ENCODE data around the gene DCBLD1. TPM values are rescaled to one million over a fixed set of nuclear protein-coding genes. Genes with fewer than 3 reads are reported as not detected.

Gene DCBLD1
- total RNA-seq, 1 donor from 2014 or later: 30.1 TPM

DNA sequence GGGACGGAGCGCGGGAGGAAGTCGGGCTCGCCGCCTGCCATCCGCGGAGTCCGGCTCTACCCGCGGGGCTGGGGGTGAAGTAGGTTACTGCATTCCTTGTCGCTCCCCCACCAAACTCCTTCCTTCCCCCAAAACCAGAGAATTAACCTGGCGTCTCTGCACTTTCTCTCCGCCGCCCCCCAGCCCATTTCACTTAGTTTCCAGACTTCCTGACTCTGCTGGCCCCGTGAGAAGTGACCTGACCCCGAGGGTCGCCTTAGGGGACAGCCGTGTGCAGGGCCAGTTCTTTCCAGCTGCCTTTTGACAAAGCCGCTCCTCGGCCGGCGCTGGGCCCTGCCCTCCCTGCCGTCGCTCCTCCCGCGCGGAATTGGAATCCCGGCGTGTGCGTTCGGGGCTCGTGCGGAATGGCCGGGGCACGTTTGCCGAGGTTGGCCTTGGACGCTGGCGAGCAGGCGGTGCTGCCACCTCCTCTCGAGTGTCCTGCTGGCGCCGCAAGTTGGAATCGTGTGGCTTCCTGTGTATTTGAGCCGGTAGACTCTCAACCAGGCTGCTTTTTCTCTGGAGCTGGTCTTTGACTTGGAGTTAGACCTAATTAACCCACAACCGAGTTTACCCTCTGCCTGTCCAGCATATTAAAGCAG lies 650 bp downstream of the DCBLD1 start:
- peak overlapping the region; percentile 90 for H3K4me3 Mint-ChIP-seq
- TF ChIP-seq, protein P1, sequence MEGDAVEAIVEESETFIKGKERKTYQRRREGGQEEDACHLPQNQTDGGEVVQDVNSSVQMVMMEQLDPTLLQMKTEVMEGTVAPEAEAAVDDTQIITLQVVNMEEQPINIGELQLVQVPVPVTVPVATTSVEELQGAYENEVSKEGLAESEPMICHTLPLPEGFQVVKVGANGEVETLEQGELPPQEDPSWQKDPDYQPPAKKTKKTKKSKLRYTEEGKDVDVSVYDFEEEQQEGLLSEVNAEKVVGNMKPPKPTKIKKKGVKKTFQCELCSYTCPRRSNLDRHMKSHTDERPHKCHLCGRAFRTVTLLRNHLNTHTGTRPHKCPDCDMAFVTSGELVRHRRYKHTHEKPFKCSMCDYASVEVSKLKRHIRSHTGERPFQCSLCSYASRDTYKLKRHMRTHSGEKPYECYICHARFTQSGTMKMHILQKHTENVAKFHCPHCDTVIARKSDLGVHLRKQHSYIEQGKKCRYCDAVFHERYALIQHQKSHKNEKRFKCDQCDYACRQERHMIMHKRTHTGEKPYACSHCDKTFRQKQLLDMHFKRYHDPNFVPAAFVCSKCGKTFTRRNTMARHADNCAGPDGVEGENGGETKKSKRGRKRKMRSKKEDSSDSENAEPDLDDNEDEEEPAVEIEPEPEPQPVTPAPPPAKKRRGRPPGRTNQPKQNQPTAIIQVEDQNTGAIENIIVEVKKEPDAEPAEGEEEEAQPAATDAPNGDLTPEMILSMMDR (IDR thresholded peaks at IDR 0.05; ENCODE audit: unreplicated experiment): no peak
- peaks cover 13% of the 10 kb centered on the region for H3K36me3 Mint-ChIP-seq
- DNase-seq (ENCODE audit: low spot score in 2 of 2, unreplicated experiment in 2 of 2): peak; percentile 34 to 67
- peak overlapping the region; percentile 93 for H3K27ac Mint-ChIP-seq
- H3K9me3 Mint-ChIP-seq: no peaks in the 10 kb centered on the region
- peaks cover 36% of the 10 kb centered on the region for H3K4me1 Mint-ChIP-seq
- peaks cover 13% of the 10 kb centered on the region for H3K27me3 Mint-ChIP-seq (ENCODE audit: low read depth)

DNA sequence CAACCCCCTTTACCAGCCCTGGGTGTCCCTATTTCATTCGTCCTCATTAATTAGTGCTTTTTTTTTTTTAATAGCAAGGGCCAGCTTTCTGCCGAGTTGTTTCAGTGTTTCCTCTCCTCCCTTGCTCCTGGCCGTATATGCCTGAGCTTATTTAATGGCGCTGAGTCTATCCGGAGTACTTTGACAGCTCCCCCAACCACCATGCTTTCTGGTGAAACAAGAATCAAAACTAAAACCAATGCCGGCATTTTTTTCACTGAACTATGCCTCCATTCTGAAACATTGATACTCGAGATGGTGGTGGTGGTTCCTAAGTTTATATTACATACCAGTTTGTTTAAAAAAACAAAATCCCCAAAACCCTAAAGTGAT lies 1.2 kb downstream of the DCBLD1 start:
- Mint-ChIP-seq H3K27ac (peak overlapping the region; percentile 93), H3K27me3 (ENCODE audit: low read depth) (peaks cover 13% of the 10 kb centered on the region)
- TF ChIP-seq, protein P1 (IDR thresholded peaks at IDR 0.05; ENCODE audit: unreplicated experiment): no peak

DNA sequence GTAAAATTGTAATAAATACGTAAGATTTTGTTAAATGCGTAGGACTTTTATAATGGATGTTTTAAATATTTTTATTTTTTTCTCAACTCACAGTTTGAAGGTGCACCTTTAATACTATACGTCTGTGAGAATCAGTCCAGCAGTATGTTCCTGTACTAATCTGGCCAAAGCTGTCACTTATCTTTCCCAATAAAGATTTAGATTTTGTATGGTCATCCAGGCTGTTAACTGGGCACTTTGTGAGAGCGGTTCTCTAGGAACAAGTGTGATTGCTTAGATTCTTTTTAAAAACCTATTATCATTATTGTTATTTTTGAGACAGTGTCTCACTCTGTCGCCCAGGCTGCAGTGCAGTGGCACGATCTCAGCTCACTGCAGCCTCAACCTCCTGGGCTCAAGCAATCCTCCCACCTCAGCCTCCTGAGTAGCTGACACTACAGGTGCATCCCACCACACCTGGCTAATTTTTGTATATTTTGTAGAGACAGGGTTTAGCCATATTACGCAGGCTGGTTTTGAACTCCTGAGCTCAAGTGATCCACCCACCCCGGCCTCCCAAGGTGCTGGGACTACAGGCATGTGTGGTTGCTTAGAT lies 1.7 kb downstream of the DCBLD1 start:
- peak overlapping the region; percentile 90 for H3K4me3 Mint-ChIP-seq
- TF ChIP-seq, protein P1 (IDR thresholded peaks at IDR 0.05; ENCODE audit: unreplicated experiment): no peak
- H3K27ac Mint-ChIP-seq: no peak overlapping the region
- peaks cover 13% of the 10 kb centered on the region for H3K27me3 Mint-ChIP-seq (ENCODE audit: low read depth)
- no peak for DNase-seq (ENCODE audit: low spot score in 2 of 2, unreplicated experiment in 2 of 2)
- H3K9me3 Mint-ChIP-seq: no peaks in the 10 kb centered on the region
- H3K36me3 Mint-ChIP-seq: peaks cover 13% of the 10 kb centered on the region
- peaks cover 33% of the 10 kb centered on the region for H3K4me1 Mint-ChIP-seq

More for the DNA sequence above, 1.2 kb downstream of the DCBLD1 start:
- H3K4me1 Mint-ChIP-seq: peaks cover 35% of the 10 kb centered on the region
- DNase-seq (ENCODE audit: low spot score in 2 of 2, unreplicated experiment in 2 of 2): no peak
- H3K4me3 Mint-ChIP-seq: peak overlapping the region; percentile 90
- peaks cover 13% of the 10 kb centered on the region for H3K36me3 Mint-ChIP-seq
- H3K9me3 Mint-ChIP-seq: no peaks in the 10 kb centered on the region

DNA sequence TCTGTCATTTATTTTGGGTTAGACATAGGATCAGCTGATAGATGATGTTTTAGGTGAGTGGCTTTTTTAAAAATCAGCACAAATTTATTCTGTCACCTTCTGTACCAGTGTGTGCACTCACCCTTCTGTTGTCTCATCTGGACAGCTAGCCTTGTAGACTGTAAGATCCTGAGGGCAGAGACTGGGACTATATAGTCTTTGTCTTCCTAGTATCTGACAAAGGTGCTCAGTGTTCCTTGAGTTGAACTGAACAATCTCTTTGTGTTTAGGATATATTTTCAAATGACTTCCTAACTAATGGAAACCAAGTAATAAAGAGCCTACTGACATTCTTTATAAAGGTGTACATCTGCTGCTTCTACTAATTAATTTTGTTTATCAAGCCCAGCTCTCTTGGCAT lies 3.0 kb downstream of the DCBLD1 start:
- TF ChIP-seq, protein P1 (IDR thresholded peaks at IDR 0.05; ENCODE audit: unreplicated experiment): no peak
- H3K27ac Mint-ChIP-seq: peak overlapping the region; percentile 53
- H3K27me3 Mint-ChIP-seq (ENCODE audit: low read depth): peaks cover 13% of the 10 kb centered on the region
- H3K4me3 Mint-ChIP-seq: peak overlapping the region; percentile 47
- H3K9me3 Mint-ChIP-seq: no peaks in the 10 kb centered on the region
- H3K4me1 Mint-ChIP-seq: peaks cover 33% of the 10 kb centered on the region
- DNase-seq (ENCODE audit: low spot score in 2 of 2, unreplicated experiment in 2 of 2): no peak
- peaks cover 13% of the 10 kb centered on the region for H3K36me3 Mint-ChIP-seq

DNA sequence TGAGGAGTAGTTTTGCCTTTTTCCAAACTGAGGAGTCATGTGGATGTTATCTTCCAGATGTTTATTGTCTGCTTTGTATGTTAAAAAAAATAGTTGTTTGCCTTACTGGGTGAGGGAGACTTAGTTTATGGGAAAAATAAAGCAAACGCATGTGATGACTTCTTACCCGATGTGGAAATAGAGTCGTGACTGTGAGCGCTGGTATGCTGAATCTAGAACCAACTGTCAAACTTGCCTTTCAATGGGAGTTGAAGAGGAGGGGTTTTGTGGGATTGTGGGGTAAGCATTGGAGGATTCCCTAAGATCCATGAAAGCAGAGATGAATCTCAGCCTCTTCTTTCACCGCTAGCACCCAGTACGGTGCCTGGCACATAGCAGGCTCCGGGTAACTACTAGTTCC lies 5.3 kb downstream of the DCBLD1 start:
- TF ChIP-seq, protein P1 (IDR thresholded peaks at IDR 0.05; ENCODE audit: unreplicated experiment): no peak

More for the DNA sequence above, 5.3 kb downstream of the DCBLD1 start:
- H3K27ac Mint-ChIP-seq: no peak overlapping the region
- peaks cover 13% of the 10 kb centered on the region for H3K36me3 Mint-ChIP-seq
- no peaks in the 10 kb centered on the region for H3K9me3 Mint-ChIP-seq
- H3K4me1 Mint-ChIP-seq: peaks cover 31% of the 10 kb centered on the region
- DNase-seq (ENCODE audit: low spot score in 2 of 2, unreplicated experiment in 2 of 2): no peak
- H3K27me3 Mint-ChIP-seq (ENCODE audit: low read depth): no peaks in the 10 kb centered on the region
- H3K4me3 Mint-ChIP-seq: no peak overlapping the region

Data from mesothelial cell of epicardium (in vitro differentiated cells).